ENCODE results near the gene SOX15.

DNA sequence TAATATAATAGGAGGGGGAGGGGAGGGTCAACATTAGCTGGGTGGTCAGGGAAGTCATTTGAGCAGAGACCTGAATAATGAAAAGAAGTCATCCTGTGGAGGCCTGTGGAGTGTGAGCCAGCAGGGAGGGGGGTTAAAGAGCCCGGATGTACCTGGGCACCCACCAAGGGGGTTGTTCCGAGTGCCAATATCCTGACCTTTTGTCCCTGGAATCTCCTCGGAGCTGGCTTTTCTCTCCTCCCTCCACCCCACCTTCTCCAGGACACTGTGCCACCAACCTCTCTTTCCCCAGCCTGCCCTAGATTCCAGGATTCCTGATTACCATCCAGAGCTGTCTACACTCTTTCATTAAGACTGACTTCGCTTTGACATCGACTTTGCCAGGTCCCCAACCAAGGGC, 46.3 kb upstream of the SOX15 start:
- TF ChIP-seq, protein P1, sequence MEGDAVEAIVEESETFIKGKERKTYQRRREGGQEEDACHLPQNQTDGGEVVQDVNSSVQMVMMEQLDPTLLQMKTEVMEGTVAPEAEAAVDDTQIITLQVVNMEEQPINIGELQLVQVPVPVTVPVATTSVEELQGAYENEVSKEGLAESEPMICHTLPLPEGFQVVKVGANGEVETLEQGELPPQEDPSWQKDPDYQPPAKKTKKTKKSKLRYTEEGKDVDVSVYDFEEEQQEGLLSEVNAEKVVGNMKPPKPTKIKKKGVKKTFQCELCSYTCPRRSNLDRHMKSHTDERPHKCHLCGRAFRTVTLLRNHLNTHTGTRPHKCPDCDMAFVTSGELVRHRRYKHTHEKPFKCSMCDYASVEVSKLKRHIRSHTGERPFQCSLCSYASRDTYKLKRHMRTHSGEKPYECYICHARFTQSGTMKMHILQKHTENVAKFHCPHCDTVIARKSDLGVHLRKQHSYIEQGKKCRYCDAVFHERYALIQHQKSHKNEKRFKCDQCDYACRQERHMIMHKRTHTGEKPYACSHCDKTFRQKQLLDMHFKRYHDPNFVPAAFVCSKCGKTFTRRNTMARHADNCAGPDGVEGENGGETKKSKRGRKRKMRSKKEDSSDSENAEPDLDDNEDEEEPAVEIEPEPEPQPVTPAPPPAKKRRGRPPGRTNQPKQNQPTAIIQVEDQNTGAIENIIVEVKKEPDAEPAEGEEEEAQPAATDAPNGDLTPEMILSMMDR (IDR thresholded peaks at IDR 0.05; ENCODE audit: borderline replicate concordance, extremely low read depth, low read length, poor library complexity, severe bottlenecking), result no peak
- no peak for TF ChIP-seq EZH2 (IDR thresholded peaks at IDR 0.05; ENCODE audit: borderline replicate concordance, low read depth, low read length, severe bottlenecking)

Measured in DND-41 (cell line).